NOMO-1 treated with dmso at 0.1 percent for 144 hours (cell line): Measurements from ENCODE around the gene IRX1.

Experiments used
- DNase-seq: peaks from one replicate; lab custom pipeline; 2025; ENCODE audit not compliant: unreplicated experiment; lab: John Stamatoyannopoulos, UW

The IRX1 gene

DNA sequence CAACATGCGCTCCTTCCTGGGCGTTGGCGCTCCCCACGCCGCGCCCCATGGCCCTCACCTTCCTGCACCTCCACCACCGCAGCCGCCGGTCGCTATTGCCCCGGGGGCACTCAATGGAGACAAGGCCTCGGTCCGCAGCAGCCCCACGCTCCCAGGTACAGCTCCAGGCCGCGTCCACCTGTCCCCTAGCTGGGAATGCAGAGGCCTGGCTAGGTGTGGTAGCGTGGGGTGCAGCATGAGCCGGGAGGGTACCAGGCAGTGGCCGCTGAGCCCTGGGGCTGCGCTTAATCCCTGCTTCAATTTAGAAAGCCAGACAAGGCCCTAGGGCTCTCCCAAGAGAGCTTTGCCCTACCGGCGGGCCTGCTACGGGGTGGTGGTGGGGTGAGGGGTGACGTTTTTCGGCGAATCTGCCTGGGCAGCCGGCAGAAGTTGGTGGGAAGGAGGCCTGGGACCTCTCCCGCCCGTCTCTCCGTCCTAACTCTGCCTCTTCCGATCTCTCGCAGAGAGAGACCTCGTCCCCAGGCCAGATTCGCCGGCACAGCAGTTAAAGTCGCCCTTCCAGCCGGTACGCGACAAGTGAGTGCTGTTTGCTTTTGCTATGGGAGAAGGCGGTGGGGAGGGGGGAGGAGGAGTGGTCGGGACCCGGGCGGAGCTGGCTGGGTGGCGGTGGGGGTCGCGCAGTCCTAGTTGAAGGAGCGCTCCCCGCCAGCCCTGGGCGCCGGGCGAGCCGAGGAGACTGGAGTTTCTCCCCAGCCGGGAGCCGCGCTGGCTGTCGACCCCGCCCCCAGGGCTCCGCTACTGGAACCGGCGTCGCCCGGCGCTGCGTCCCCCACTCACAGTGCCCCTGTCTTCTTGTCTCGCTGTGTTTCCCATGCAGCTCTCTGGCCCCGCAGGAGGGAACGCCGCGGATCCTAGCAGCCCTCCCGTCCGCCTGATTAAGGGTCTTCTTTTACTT, 4.8 kb downstream of the IRX1 start:
- no peak for DNase-seq

DNA sequence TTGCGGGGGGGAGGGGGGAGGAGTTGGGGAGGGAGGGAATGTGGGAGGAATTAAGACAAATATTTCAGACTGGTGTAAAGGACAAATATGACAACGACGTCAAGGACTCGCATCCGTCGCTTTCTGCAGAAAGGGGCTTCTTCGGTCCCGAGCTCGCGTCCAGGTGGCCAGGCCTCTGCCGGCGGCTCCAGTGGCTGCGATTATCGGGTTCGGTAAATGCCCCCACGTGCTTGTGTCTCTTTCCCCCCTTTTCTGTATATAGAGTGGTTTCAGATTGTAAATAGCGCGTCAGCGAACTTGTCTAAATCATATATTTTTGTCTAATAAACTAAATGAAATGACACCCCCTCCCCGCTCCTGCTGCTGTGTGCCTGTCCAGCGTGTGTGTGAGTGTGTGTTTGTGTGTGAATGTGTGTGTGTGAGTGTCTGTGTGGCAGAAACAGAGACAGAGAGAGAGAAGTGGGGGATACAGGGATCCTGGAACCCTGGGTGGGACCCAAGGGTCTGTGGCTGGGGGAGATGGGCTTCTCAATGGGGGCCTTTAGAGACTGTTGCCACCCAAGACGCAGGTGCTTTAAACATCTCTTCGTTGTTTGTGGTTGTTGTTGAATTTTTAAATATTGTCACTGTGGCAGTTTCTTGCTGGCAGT, 5.6 kb downstream of the IRX1 start:
- DNase-seq = no peak

DNA sequence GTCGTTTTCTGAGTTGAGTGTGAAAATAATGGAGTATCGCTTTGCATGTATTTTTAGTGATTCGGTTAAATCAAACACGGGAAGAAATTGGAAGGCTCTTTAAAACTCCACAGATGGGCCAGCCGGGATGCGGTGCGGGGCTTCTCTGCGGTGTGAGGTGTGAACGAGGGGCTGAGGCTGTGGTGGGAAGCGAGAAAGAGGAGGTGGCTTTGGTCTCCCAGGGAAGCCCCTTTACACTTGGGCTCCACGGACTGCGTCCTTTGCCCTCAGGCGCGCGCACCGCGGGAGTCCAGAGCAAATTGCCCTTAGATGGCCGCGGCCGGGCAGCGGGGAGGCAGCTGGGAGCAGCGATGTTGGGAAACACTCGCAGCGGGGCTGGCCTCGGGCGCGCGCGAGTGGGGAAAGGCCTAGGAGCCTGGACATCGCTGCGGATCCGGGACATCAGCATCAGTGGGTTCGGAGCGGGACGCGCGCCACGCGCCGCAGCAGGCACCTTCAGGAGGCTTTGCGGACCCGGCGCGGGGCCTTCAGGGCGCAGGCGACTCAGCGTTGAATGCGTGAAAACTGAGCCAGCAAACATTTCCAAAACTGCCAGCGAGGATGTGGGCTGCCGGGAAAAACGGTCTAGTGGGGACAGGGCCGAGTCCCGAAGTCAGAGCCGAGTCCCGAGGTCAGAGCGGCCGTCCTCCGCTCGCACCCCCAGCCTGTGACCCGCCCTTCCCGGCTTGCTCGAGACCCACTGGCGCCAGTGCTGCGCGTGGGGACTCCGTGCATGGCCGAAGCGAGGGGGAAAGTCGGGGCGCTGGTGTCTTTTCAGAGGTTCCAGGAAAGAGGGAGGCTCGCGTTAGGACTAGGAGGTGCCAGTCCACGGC, 6.5 kb downstream of the IRX1 start:
- DNase-seq = no peak

DNA sequence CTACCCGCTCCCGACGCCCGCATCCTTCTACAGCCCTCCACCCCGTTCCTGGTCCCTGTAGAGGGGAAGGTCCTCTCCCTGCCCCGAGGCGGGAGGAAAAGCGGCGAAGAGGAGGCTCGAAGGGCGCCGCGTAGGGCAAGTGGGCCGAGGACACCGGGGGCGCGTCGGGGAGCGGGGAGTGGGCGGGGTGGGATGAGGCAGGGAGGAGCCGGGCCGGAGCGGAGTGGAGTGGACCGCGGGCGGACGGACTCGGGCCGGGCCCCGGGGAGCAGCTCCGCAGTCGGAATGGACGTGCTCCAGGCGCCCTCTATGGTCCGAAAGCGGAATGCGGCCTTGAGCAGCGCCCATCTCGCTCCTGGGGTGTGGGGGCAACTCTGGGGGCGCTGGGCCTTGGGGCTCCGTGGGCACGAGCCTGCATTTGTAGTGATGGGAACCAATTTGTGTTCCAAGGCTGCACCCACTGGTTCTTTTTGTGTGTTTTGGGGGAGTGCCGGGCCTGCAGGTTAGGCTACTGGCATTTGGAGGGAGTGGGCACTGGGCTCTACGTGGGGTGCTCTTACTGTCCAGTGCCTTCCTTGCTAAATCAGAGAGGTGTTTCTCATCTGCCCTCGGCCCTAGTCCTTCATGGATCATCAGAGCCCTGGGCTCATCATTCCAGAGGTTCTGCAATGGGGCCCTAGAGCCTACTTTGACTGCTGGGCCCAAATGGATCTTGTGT, 7.3 kb downstream of the IRX1 start:
- no peak for DNase-seq

DNA sequence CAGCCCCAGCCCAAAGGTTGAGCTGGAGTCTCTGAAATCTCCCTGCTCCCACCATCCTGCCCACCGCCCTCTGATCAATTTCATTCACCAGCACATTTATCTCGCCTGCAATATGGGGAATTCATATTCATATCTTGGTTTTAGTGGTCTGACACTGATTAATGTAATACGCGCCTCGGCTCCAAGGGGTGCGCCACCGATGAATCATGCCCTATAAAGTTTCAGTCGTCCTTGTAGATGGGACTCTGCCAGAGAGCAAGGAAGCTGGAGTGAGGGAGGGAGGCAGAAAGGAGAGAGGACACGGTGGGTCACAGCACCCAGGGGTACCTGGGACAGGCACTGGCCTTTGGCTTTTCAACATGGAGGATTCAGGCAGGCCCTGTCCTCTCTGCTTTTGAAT, 8.9 kb downstream of the IRX1 start:
- no peak for DNase-seq

DNA sequence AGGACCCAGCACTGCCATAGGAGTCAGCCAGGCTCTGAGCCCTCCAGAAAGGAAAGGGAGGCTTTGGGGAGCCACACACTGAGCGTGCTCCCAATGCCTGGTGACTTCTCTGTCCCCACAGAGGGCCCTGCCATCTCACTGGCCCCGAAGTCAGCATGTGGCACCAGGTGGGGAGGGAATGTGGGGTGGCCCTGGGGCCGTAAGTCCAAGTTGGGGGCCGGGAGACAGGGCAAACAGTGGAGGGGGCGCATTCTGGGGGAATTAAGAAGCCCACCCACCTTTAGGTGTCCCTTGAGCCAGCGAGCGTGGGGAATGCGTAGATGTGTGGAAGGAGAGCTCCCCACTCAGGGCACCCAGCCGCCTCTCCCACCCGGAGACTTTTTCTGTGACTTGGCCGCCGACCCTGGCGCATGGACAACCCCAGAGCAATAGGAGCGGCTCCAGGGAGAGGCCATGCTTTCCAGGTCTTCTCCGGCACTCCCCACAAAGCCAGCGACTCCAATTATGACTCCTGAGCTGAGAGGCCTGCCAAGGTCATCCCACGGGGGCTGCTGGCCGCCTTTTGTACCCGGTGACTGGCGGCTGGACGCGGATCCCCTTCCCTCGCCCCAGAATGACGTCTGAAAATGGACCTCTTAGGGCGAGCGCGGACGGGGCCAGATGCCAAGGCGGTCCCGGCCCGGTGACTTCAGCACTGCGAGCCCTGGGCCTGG, 9.8 kb downstream of the IRX1 start:
- no peak for DNase-seq

DNA sequence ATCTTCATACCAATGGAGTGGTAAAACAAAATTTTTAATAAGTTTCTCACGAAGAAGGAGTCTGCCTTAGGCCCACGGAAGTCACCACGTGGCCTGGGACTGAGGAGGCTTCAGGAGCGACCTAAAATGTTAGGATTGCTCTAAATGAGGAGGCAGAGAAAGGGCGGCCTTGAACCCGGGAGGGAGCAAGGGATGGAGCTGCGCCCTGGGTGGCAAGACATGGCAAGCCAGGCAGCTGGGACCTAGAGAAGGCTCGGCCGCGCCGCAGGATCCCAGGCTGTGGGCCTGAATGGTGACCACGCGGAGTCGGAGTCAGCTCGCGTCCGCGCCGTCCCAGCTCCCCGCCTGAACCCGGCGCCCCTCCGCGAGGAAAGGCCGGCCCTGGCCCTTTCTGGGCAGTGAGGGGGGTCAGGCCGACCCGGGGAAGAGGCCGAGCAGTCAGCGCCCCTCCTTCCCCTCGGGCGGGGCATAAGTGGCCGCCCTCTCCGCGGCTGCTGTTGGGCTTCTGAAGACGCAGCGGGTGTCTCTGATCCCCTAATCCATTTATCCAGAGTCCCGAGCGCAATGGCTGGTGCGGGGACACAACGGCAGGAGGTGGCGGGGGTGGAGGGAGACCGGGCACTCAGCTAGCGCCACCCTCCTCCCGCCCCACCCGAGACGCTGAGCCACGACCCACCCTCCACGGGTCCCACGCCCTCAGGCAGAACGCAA, 10.6 kb downstream of the IRX1 start:
- no peak for DNase-seq

DNA sequence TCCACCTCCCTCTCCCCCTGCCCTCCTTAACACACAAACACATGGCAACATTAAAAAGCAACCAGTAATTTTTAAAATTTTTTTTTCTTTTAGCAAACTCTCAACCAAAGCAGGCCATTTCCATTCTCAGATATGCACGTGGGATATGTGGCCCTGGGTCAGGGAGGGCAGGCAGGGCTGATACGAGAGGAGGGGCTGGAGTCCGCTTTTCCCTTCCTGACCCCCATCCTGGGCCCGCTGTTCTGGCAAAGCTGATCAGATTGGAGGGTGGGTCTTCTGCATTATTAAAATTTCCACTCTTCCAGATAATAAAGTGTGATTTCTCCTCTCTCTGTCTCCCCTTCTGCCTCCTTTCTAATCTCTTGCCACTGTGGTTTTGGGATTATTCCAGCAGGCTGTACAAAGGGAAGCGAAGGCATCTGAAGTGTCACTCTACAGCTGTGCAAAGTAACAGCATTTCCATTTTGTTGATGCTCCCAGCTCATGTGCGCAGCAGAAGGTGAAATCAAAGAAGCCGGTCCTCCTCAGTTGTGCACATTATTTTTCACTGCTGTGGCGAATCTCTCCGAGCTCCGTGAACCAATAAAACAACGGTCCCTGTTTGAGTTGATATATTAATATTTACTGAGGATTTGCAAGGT, 12.0 kb downstream of the IRX1 start:
- DNase-seq = no peak

DNA sequence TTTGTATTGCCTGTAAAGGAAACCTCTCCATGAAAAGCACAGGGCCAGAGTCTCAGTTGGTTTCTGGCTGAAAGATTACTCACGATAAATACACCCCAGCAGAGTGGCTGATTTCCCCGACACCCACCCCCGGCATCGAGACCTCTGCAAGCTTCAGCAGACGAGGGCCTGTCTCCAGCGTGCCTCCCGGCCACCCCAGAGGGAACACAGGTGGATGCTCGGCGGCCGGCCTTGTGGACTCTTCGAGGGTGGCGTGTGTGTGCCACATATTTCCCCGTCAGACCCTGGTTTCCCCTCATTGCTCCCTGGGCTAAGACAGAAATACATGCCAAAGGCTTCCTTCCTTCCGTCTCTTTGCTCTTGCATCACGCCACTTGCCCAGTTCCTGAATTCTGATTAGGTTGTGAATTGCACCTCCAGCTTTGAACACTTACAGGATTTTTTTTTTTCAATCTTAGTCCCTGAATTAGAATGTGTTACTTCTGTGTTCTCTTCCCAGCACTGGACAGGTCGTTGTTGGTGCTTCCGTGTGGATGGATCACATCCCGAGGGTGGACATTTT, 13.6 kb downstream of the IRX1 start:
- DNase-seq = no peak

DNA sequence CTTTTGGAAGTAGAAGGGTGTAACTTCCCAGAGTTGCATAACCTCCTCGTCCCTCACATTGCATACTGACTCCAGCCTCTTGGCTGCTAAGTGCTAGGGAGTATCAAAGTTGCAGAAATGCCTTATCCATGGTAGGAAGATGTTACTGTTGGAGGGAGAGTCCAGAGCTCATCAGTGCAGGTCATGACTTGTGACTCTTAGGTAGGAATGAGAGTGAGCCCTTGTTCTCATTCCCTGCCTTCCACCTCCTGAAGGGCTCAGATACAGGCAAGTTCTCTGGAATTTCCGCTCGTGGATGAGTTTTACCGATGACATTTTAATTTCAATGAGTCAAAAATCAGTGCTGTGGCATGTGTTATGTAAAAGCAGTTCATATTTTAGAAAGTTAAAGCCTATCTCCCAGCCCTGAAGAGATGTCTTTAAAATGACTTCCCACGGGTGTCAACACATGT, 17.0 kb downstream of the IRX1 start:
- DNase-seq = no peak

DNA sequence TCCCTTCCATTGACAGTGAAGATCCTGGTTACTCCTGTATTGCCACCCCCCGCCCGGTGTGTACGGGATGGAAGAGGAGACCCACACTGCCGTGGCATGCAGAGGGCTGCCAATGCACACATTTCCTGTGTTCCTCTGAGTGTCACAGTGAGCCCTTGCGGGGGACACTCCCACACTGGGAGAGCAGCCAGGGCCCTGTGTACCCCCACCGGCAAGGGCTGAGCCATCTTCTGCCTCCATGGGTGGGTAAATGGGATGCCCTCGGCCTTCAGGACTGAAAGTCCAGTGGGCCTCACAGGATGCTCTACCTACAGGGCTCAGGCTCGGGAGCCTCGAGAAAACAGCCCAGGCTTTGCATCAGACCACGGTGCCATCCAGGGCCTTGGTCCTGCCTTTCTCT, 18.1 kb downstream of the IRX1 start:
- no peak for DNase-seq

DNA sequence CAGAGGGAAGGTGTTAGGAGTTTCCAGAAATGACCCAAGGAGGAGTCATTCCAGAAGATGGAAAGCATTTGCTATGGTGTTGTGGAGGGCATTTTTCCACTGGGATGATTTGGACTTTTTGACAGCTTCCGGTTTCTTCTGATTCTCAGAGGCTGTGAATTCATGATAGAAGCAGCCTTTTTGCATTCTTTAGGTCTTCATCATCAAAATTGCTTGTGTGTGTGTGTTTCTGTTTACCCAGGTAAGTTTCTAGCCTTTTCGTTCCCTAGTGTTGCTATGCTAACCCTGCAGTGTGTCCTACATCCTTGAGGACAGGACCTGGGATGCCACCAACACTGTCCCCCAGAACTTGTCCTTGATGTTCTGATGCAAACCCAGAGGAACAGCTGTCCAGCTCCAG, 19.6 kb downstream of the IRX1 start:
- DNase-seq = no peak

DNA sequence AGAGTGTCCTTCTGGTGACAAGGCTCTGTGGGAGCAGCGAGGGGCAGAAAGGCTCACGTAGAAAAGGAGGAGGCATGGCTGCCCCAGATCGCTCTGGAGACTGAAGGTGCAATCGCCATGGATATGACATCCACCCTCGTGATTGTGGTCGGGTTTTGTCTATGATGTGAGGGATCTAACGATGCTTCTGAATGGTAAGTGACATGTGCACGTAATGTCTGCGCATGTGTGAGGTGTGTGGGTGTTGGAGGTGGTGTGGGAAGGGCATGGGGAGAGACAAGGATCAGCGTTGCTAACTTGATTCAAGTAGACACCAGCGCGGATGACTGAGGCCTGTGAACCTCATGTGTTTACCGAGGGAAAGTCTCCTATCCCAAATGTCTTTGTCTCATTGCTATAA, 20.2 kb downstream of the IRX1 start:
- DNase-seq = no peak

DNA sequence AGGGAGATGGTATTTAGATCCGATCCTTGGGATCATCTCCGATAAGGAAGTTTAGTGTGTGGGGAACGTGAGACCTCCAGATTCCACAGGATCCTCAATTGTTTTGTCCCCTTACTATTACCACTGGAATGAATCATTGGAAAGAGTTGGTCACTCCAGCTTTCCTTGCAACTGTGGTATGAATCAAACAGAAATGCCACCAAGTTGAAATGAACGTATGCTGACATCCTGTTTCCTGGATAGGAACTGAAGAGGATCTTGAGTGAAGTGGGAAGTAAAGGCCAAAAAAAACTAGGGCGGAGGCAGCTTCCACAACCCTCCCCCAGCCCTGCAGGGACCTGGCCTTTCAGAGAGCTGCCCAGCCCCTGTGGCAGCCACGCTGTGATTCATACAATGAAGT, 23.9 kb downstream of the IRX1 start:
- DNase-seq = no peak

DNA sequence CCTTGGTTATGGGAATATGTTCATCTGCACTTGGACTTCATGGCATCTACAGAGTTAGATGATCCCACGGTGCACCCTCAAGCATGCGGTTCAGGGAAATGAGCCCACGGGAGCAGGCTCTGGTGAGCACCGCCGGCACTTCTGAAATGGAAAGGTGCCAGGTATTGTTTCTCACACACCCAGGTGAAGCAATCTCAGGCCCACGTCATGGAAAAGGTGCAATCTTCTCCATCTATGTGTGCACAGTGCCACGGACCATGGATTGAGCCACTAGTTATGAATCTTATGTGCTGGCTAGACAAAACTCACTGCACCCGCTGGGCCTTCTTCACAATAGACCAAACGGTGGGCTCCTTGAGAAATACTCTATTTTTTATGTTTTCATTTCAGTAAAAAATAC, 27.3 kb downstream of the IRX1 start:
- no peak for DNase-seq

DNA sequence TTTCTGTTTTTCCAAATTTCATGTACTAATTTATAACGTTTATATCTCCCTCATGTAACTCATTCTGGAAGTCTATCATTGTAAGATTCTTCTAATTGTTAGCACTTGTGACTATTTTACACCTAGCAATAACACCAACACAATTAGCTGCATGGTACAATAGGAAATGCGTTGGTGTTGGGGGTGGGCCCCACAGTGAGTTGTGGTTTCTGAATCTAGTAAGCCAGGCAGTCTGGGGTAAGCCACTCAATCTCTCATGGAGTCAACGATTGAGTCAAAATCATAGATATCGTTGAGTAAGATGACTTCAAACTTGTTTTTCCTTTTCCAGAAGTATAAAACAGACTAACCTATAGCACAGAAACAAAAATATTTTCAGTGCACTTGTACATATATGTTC, 30.0 kb downstream of the IRX1 start:
- DNase-seq = no peak

DNA sequence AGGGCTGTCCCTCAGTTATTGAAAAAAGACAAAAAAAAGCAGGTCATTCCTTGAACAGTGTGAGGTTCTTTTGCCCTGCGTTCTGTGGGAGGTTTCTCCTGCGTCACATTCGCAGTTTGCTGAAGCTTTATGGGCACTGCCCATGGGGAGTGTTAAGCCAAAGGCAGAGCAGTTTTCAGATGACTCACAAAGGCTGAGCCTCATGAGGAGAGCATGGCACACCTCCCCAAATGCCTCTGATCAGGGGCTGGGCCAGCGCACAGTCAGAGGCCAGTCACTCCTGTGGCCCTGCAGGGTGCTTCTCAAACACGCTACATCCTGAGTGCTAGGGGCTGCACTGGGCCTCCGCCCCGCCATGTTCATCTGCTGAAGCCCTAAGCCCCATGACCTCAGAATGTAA, 38.4 kb downstream of the IRX1 start:
- DNase-seq = no peak

DNA sequence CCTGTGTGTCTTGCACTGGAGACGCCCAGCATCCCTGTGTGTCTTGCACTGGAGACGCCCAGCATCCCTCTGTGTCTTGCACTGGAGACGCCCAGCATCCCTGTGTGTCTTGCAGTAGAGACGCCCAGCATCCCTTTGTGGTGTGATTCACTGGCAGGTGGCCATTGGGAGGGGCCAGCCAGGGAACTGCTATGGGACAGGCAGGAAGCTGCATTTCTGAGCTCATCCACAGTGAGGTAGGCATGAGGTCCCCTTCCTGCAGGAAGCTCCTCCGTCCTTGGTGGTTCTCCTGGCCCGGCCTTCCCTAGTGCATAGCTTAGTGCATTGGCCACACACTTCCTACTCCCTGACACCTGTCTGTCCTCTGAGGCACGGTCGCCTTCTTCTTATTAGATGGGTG, 43.5 kb downstream of the IRX1 start:
- DNase-seq = no peak

DNA sequence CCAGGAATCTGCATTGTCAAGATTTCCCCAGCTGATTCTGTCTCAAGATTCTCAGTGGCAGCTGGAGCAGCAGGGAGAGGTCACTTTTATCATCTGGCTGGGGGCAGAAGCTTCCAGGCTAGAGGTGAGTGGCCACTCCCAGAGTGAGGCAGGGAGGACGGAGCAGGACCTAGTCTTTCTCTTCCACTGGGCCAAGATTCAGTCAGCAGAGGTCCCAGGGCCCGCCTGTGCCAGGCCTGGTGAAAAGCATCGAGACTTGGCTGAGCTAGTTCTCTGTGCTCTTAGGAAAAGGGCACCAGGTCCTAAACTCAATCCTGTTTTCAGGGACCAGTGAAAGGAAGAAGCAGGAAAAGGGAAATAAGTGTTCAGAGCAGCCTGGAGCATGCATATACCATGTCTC, 46.6 kb downstream of the IRX1 start:
- DNase-seq = no peak
